ENCODE data around the gene CCM2.

DNA sequence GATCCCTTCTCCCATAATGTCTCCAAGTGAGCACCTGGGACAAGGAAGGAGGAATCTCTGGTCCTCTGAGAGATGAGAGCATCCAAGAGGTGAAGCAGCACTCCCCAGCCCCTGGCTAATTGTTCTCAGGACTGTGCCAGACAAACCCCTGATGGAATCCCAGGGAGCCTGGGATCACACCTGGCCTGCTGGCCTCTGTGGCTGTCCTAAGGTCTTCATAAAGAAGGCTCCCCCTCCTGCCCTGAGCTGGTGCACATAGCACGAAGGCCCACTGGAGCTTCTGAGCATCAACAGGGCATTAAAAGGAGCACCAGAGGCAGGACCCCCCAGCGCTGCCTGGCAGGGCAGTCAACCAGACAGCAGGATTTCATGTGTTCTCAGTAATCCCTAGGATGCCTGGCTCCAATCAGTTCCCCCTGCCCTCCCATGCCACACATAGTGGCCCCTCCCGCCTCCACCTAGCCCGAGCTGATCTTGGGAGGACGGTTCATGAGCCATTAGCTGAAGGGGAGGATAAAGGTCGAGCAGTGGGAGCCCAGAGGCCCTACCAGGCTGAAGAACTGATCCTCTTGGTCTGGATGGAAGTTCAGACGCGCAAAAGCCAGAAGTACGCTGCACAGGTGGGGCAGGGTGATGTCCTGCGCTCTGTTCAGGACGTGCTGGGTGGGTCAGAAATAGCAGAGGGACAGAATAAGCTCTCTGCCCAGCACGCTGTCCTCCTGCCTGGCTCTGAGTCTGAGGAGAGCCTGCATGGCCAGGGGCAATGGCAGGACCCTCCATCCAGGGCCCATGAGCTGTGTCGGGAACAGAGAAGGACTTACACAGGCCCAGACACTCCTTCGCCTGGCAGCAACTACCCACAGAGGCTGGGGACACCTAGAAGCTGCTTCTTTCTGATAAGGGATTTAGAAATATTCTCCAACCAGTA lies 103.0 kb downstream of the CCM2 start:
- TF ChIP-seq, protein P1, sequence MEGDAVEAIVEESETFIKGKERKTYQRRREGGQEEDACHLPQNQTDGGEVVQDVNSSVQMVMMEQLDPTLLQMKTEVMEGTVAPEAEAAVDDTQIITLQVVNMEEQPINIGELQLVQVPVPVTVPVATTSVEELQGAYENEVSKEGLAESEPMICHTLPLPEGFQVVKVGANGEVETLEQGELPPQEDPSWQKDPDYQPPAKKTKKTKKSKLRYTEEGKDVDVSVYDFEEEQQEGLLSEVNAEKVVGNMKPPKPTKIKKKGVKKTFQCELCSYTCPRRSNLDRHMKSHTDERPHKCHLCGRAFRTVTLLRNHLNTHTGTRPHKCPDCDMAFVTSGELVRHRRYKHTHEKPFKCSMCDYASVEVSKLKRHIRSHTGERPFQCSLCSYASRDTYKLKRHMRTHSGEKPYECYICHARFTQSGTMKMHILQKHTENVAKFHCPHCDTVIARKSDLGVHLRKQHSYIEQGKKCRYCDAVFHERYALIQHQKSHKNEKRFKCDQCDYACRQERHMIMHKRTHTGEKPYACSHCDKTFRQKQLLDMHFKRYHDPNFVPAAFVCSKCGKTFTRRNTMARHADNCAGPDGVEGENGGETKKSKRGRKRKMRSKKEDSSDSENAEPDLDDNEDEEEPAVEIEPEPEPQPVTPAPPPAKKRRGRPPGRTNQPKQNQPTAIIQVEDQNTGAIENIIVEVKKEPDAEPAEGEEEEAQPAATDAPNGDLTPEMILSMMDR (IDR thresholded peaks at IDR 0.05) = no peak
- TF ChIP-seq EP300 (IDR thresholded peaks at IDR 0.05) (no peak), POLR2A (IDR thresholded peaks at IDR 0.05) (no peak)
